Measurements from ENCODE around the gene WFIKKN2. TPM values are rescaled to one million over a fixed set of nuclear protein-coding genes. Genes with fewer than 3 reads are reported as not detected.

The WFIKKN2 gene
- total and polyA plus RNA-seq, 2 of the 13 experiments (the other 11 are each of a cell fraction or from before 2014, with no cell fraction given), result not detected

DNA sequence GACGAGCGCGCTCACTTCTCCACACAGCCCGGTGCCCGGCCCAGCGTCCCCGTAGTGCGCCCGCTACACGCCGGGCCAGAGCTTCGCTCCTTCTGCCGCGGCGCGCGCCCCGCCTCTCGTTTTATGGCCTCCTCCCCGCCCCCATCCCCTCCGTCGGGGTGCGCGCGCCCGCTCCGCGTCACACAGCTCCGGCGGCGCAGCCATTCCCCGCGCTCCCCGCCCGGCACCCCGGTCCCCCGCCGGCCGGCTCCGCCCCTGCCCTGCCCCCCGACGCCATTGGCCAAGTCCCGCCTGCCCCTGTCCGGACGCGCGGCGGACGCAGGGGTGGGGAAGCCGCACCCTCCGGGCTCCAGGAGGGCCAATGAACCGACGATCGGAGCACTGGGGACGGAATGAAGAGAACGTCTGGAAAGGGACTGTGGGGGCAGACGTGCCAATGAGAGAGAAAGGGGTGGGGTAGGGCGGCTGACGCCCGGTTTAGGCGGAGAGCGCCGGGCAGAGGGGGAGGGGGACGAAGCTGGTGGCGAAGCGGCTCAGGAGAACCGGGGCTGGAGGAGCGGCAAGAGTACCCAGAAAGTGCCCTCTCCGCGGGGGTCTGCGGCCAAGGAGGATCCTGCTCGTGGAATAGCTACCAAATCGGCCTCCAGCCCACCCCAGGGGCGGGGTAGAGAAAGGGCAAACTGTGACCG lies 31.0 kb downstream of the WFIKKN2 start, which contains the start of gene TOB1 (continued):
- no peak for TF ChIP-seq ZNF83 (CRISPR knock-in tag; IDR thresholded peaks at IDR 0.05; ENCODE audit: borderline replicate concordance)
- 0 out of 2 replicates have a peak, but pooled peaks have one; percentile 86 for TF ChIP-seq SNAPC2 (CRISPR knock-in tag; IDR thresholded peaks at IDR 0.05)
- TF ChIP-seq MTA3 (CRISPR knock-in tag; IDR thresholded peaks at IDR 0.05), result no peak
- TF ChIP-seq ZKSCAN8 (CRISPR knock-in tag; IDR thresholded peaks at IDR 0.05; ENCODE audit: borderline replicate concordance), result peak; percentile 68; the same call in 1 of the 2 replicates
- peak; percentile 60 for TF ChIP-seq ZNF12 (CRISPR knock-in tag; IDR thresholded peaks at IDR 0.05)
- TF ChIP-seq ZBTB26 (CRISPR knock-in tag; IDR thresholded peaks at IDR 0.05; ENCODE audit: borderline replicate concordance), result peak; percentile 93
- no peak for TF ChIP-seq NR3C1 (CRISPR knock-in tag; IDR thresholded peaks at IDR 0.05)
- TF ChIP-seq RAD51 (IDR thresholded peaks at IDR 0.05; ENCODE audit: borderline replicate concordance), result no peak
- no peak for TF ChIP-seq RNF2 (conservative IDR thresholded peaks at IDR 0.05; ENCODE audit: low read depth)
- peak; percentile 51 for TF ChIP-seq HMG20B (CRISPR knock-in tag; conservative IDR thresholded peaks at IDR 0.05)
- TF ChIP-seq KDM4B (CRISPR knock-in tag; IDR thresholded peaks at IDR 0.05), result peak; percentile 96
- peak; percentile 81 for TF ChIP-seq JARID2 (CRISPR knock-in tag; IDR thresholded peaks at IDR 0.05; ENCODE audit: insufficient replicate concordance)
- peak; percentile 96; the same call in 1 of the 2 replicates for TF ChIP-seq KLF6 (CRISPR knock-in tag; IDR thresholded peaks at IDR 0.05)
- TF ChIP-seq BRD4 (CRISPR knock-in tag; IDR thresholded peaks at IDR 0.05), result no peak
- TF ChIP-seq SMAD9 (CRISPR knock-in tag; IDR thresholded peaks at IDR 0.05), result peak; percentile 74; the same call in 1 of the 2 replicates
- TF ChIP-seq HIVEP1 (CRISPR knock-in tag; IDR thresholded peaks at IDR 0.05), result no peak
- peak; percentile 100 for TF ChIP-seq POLR2G (IDR thresholded peaks at IDR 0.05; ENCODE audit: low read depth, low read length)
- peak; percentile 46; the same call in 1 of the 2 replicates for TF ChIP-seq ZNF563 (CRISPR knock-in tag; IDR thresholded peaks at IDR 0.05)
- peak; percentile 86; the same call in 1 of the 2 replicates for TF ChIP-seq ZNF891 (CRISPR knock-in tag; IDR thresholded peaks at IDR 0.05)
- TF ChIP-seq CCAR2 (optimal IDR thresholded peaks at IDR 0.05; ENCODE audit: low read depth, low read length), result peak; percentile 80
- no peak for TF ChIP-seq NBN (conservative IDR thresholded peaks at IDR 0.05)
- TF ChIP-seq TRIM24 (CRISPR knock-in tag; IDR thresholded peaks at IDR 0.05), result no peak; the same call in 1 of the 2 replicates
- TF ChIP-seq ZNF747 (CRISPR knock-in tag; IDR thresholded peaks at IDR 0.05; ENCODE audit: borderline replicate concordance), result peak; percentile 95; the same call in 1 of the 2 replicates
- TF ChIP-seq, protein P1, sequence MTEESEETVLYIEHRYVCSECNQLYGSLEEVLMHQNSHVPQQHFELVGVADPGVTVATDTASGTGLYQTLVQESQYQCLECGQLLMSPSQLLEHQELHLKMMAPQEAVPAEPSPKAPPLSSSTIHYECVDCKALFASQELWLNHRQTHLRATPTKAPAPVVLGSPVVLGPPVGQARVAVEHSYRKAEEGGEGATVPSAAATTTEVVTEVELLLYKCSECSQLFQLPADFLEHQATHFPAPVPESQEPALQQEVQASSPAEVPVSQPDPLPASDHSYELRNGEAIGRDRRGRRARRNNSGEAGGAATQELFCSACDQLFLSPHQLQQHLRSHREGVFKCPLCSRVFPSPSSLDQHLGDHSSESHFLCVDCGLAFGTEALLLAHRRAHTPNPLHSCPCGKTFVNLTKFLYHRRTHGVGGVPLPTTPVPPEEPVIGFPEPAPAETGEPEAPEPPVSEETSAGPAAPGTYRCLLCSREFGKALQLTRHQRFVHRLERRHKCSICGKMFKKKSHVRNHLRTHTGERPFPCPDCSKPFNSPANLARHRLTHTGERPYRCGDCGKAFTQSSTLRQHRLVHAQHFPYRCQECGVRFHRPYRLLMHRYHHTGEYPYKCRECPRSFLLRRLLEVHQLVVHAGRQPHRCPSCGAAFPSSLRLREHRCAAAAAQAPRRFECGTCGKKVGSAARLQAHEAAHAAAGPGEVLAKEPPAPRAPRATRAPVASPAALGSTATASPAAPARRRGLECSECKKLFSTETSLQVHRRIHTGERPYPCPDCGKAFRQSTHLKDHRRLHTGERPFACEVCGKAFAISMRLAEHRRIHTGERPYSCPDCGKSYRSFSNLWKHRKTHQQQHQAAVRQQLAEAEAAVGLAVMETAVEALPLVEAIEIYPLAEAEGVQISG (CRISPR knock-in tag; IDR thresholded peaks at IDR 0.05), result peak; percentile 82
- TF ChIP-seq CHCHD3 (CRISPR knock-in tag; IDR thresholded peaks at IDR 0.05), result peak; percentile 99
- TF ChIP-seq, protein P2, sequence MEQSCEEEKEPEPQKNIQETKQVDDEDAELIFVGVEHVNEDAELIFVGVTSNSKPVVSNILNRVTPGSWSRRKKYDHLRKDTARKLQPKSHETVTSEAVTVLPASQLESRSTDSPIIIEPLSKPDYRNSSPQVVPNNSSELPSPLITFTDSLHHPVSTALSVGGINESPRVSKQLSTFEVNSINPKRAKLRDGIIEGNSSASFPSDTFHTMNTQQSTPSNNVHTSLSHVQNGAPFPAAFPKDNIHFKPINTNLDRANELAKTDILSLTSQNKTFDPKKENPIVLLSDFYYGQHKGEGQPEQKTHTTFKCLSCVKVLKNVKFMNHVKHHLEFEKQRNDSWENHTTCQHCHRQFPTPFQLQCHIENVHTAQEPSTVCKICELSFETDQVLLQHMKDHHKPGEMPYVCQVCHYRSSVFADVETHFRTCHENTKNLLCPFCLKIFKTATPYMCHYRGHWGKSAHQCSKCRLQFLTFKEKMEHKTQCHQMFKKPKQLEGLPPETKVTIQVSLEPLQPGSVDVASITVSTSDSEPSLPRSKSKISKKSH (CRISPR knock-in tag; IDR thresholded peaks at IDR 0.05; ENCODE audit: borderline replicate concordance), result peak; percentile 93
